ENCODE measurements around the gene RPRD2. TPM values are rescaled to one million over a fixed set of nuclear protein-coding genes. Genes with fewer than 3 reads are reported as not detected.

RPRD2 gene
- total and polyA plus RNA-seq, 2 donors (not counting 1 experiment from before 2014, with no cell fraction given) = 16.6 to 49.1 TPM

GRCh38 chr1:150484431-150484830 lies 120.5 kb downstream of the RPRD2 start:
- Histone ChIP-seq H2AFZ (ENCODE audit: insufficient read depth, low read depth, low read length, poor library complexity, severe bottlenecking) (no peak overlapping the region), H3K79me2 (ENCODE audit: control insufficient read depth, insufficient read depth, low read length) (peaks cover 13% of the 10 kb centered on the region), H3K27ac (ENCODE audit: low read length in 2 of 2) (no peak overlapping the region), H3K27me3 (replicated peaks in 1 of 4; ENCODE audit: control extremely low read depth in 1 of 4, control insufficient read depth in 3 of 4, insufficient read depth in 4 of 4, low read length in 3 of 4) (no peaks in the 10 kb centered on the region), H3K4me3 (ENCODE audit: control extremely low read depth in 1 of 5, extremely low read depth in 1 of 5, insufficient read depth in 1 of 5, low read depth in 2 of 5, low read length in 4 of 5) (no peak overlapping the region), H3K4me1 (ENCODE audit: control insufficient read depth in 2 of 2, insufficient read depth in 2 of 2, low read length in 2 of 2) (peaks cover 7 to 10% of the 10 kb centered on the region in 2 donors), H3K36me3 (replicated peaks in 1 of 2; ENCODE audit: control extremely low read depth in 1 of 2, control insufficient read depth in 1 of 2, extremely low read depth in 1 of 2, insufficient read depth in 2 of 2, low read length in 1 of 2) (peaks cover 3 to 7% of the 10 kb centered on the region in 2 experiments), H4K20me1 (ENCODE audit: control insufficient read depth, insufficient read depth, low read length, poor library complexity, severe bottlenecking) (no peaks in the 10 kb centered on the region), H3K4me2 (replicated peaks; ENCODE audit: low read depth, low read length, poor library complexity, severe bottlenecking) (no peak overlapping the region), H3K9me3 (ENCODE audit: control extremely low read depth in 1 of 3, control insufficient read depth in 2 of 3, insufficient read depth in 1 of 3, low read length in 2 of 3) (no peaks in the 10 kb centered on the region), H3K9ac (ENCODE audit: low read length) (no peak overlapping the region)
- Mint-ChIP-seq H3K27me3 (no peaks in the 10 kb centered on the region), H3K27ac (no peak overlapping the region), H3K4me3 (no peak overlapping the region), H3K9me3 (ENCODE audit: insufficient read depth) (no peaks in the 10 kb centered on the region), H3K4me1 (peaks cover 16% of the 10 kb centered on the region)
- CTCF ChIA-PET = no interaction called here
- no peak for ATAC-seq (ENCODE audit: low read depth)
- no peak for TF ChIP-seq CTCF (IDR thresholded peaks at IDR 0.05)
- TF ChIP-seq EZH2 (IDR thresholded peaks at IDR 0.05; ENCODE audit: borderline replicate concordance, insufficient read depth, low read depth, low read length, poor library complexity, severe bottlenecking) = no peak
- intact Hi-C loops (cut with micrococcal nuclease) = loop anchor here (10.0 kb wide), 1 partner anchor 680 kb away; the partner anchor contains the start of genes LYSMD1 and SCNM1
- 94% methylated on average over 2 of the region's 5 CpGs for WGBS (ENCODE audit: insufficient coverage)
- no peak for DNase-seq
- POLR2A ChIA-PET = interaction anchor here (0.7 kb wide), 1 partner anchor 418 kb away, joined by 9 read pairs; no protein-coding TSS in a partner anchor

GRCh38 chr1:150484861-150485260 lies 120.9 kb downstream of the RPRD2 start:
- Mint-ChIP-seq H3K27ac (no peak overlapping the region), H3K4me3 (peak overlapping the region; percentile 53)

More at GRCh38 chr1:150484861-150485260, 120.9 kb downstream of the RPRD2 start:
- Histone ChIP-seq H3K27ac (ENCODE audit: low read length in 2 of 2) (no peak overlapping the region), H3K36me3 (replicated peaks in 1 of 2; ENCODE audit: control extremely low read depth in 1 of 2, control insufficient read depth in 1 of 2, extremely low read depth in 1 of 2, insufficient read depth in 2 of 2, low read length in 1 of 2) (peaks cover 4 to 8% of the 10 kb centered on the region in 2 experiments), H3K4me1 (ENCODE audit: control insufficient read depth in 2 of 2, insufficient read depth in 2 of 2, low read length in 2 of 2) (peaks cover 7 to 10% of the 10 kb centered on the region in 2 donors), H2AFZ (ENCODE audit: insufficient read depth, low read depth, low read length, poor library complexity, severe bottlenecking) (peak overlapping the region; percentile 9), H3K9me3 (ENCODE audit: control extremely low read depth in 1 of 3, control insufficient read depth in 2 of 3, insufficient read depth in 1 of 3, low read length in 2 of 3) (no peaks in the 10 kb centered on the region), H3K4me2 (replicated peaks; ENCODE audit: low read depth, low read length, poor library complexity, severe bottlenecking) (no peak overlapping the region), H3K27me3 (replicated peaks in 1 of 4; ENCODE audit: control extremely low read depth in 1 of 4, control insufficient read depth in 3 of 4, insufficient read depth in 4 of 4, low read length in 3 of 4) (no peaks in the 10 kb centered on the region), H3K79me2 (ENCODE audit: control insufficient read depth, insufficient read depth, low read length) (peaks cover 13% of the 10 kb centered on the region), H3K4me3 (ENCODE audit: control extremely low read depth in 1 of 5, extremely low read depth in 1 of 5, insufficient read depth in 1 of 5, low read depth in 2 of 5, low read length in 4 of 5) (no peak overlapping the region), H3K9ac (ENCODE audit: low read length) (no peak overlapping the region), H4K20me1 (ENCODE audit: control insufficient read depth, insufficient read depth, low read length, poor library complexity, severe bottlenecking) (no peaks in the 10 kb centered on the region)
- no peak for ATAC-seq (ENCODE audit: low read depth)
- no peaks in the 10 kb centered on the region for H3K9me3 Mint-ChIP-seq (ENCODE audit: insufficient read depth)
- no peak for DNase-seq
- ChIA-PET POLR2A (interaction anchor here (0.7 kb wide), 1 partner anchor 418 kb away, joined by 9 read pairs; no protein-coding TSS in a partner anchor), CTCF (no interaction called here)
- H3K4me1 Mint-ChIP-seq = peaks cover 16% of the 10 kb centered on the region
- no CpG with 5 or more reads among the region's 2 CpGs for WGBS (ENCODE audit: insufficient coverage)
- intact Hi-C loops (cut with micrococcal nuclease) = loop anchor here (10.0 kb wide), 1 partner anchor 680 kb away; the partner anchor contains the start of genes LYSMD1 and SCNM1
- TF ChIP-seq CTCF (IDR thresholded peaks at IDR 0.05) (no peak), EZH2 (IDR thresholded peaks at IDR 0.05; ENCODE audit: borderline replicate concordance, insufficient read depth, low read depth, low read length, poor library complexity, severe bottlenecking) (no peak)
- H3K27me3 Mint-ChIP-seq = no peaks in the 10 kb centered on the region
